Activated T-cell treated with anti-CD3 and anti-CD28 coated beads, Interleukin-2, amount 50 U/mL, for 24 hours (primary cell): Measurements from ENCODE around the gene NCS1.

Experiments used
- DNase-seq: peaks from one replicate; pipeline ENCODE4 v3.0.0-alpha.2; 2020
- H3K27ac Mint-ChIP-seq: 2 replicates; pipeline ENCODE4 v1.8.0; 2020; ENCODE audit warnings: mild to moderate bottlenecking, mixed read lengths
- H3K27me3 Mint-ChIP-seq: 2 replicates; pipeline ENCODE4 v1.8.0; 2020; ENCODE audit warnings: mixed read lengths
- H3K36me3 Mint-ChIP-seq: 2 replicates; pipeline ENCODE4 v1.8.0; 2020; ENCODE audit warnings: low read depth, mixed read lengths
- H3K4me1 Mint-ChIP-seq: 2 replicates; pipeline ENCODE4 v1.8.0; 2020; ENCODE audit warnings: low read depth, mixed read lengths
- H3K4me3 Mint-ChIP-seq: 2 replicates; pipeline ENCODE4 v1.8.0; 2020; ENCODE audit warnings: mild to moderate bottlenecking, moderate library complexity, mixed read lengths
- H3K9me3 Mint-ChIP-seq: 2 replicates; pipeline ENCODE4 v1.8.0; 2020; ENCODE audit warnings: mixed read lengths

NCS1 gene

DNA sequence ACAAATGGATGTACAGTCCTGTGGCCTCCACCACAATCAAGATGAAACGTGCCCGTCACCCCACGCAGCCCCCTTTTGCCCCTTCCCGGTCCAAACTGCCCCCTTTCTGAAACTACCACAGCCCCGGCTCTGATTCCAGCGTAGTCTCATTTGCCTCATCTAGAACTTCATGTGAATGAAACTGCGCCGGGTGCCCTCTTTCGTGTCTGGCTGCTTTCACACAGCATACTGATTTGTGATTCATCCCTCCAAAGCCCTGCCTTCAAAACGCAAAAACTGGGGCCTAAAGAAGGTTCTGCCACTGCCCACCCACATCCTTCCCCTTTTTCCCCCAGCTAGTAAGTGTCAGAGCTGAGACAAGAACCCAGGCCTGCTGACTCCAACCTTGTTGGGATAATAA lies 31.5 kb upstream of the NCS1 start:
- peak; percentile 62 for DNase-seq
- H3K4me1 Mint-ChIP-seq = peaks cover 79% of the 10 kb centered on the region
- H3K9me3 Mint-ChIP-seq = no peaks in the 10 kb centered on the region
- peak overlapping the region; percentile 38 for H3K4me3 Mint-ChIP-seq
- peak overlapping the region; percentile 91 for H3K27ac Mint-ChIP-seq
- H3K27me3 Mint-ChIP-seq = peaks cover 22% of the 10 kb centered on the region
- peaks cover 28% of the 10 kb centered on the region for H3K36me3 Mint-ChIP-seq

DNA sequence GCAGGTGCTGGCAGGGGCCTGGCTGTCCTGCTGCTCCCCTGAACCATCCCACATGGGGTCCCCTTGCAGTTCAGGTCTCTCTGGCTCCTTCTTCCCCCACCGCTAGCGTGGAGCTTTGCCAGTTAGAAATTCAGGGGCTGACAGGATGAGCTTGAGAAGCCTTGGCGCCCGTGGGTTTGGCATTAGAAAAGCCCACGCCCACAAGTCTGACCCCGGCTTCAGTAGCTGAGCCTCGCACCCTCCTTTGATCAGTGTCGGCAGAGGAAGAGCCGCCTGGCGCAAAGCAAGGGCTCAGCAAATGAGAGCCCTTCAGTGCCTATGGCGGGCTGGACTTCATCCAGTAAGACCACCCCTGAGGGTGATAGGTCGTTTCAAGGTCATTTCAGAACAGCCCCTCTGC lies 30.1 kb upstream of the NCS1 start:
- Mint-ChIP-seq H3K4me1 (peaks cover 67% of the 10 kb centered on the region), H3K9me3 (no peaks in the 10 kb centered on the region), H3K27ac (no peak overlapping the region), H3K27me3 (peaks cover 30% of the 10 kb centered on the region), H3K36me3 (peaks cover 14% of the 10 kb centered on the region), H3K4me3 (no peak overlapping the region)
- no peak for DNase-seq

DNA sequence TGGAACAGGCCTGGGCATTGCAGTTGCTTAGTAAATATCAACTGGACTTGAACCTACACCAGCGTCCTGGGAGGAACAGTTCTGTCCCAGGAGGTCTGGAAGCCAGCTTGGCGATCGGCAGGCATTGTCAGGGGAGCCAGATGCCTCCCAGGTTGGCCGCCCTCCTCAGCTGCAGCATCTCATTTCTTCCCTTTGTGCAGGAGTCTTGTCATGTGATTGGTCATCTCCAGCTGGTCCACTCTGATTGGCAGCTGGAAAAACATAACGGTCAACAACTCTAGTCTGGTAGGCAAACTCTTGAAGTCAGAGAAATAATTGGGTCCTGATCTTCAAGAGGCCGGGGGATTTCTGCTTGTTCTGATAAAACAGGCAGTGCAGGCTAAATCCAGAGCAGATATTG lies 29.6 kb upstream of the NCS1 start:
- Mint-ChIP-seq H3K36me3 (peaks cover 8% of the 10 kb centered on the region), H3K4me3 (no peak overlapping the region), H3K9me3 (no peaks in the 10 kb centered on the region), H3K27ac (no peak overlapping the region), H3K4me1 (peaks cover 68% of the 10 kb centered on the region), H3K27me3 (peaks cover 33% of the 10 kb centered on the region)
- no peak for DNase-seq

DNA sequence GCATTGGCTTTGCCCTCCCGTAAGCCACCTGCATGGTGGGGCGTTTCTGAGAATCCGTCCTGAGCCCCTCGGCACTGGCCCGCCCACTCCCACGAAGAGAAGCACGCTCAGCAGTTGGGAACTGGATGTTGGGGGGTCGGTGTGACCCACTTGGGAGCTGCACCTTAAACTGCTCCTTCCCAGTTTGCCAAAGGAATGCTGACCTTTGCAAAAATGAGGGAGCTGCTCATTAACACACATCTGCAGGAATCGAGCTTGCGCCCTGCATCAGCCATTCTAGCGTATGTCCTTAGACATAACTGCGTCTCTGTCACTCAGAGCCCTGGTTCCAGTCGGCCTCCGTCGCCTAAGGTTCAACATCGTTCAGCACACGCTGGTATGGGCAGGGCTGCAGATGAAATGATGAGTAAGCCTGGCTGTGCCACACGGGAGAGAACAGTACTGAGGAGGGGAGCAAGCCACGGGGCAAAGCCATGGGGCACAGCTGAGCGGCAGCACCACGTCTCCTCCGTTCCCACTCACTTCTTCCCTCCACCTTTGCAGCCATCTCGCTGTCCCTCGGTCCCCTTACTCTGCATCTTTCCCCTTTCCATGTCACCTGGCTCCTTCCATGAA lies 28.8 kb upstream of the NCS1 start:
- peaks cover 63% of the 10 kb centered on the region for H3K4me1 Mint-ChIP-seq
- H3K27me3 Mint-ChIP-seq = peaks cover 36% of the 10 kb centered on the region
- H3K36me3 Mint-ChIP-seq = peaks cover 5% of the 10 kb centered on the region
- no peak overlapping the region for H3K4me3 Mint-ChIP-seq
- no peak for DNase-seq
- H3K9me3 Mint-ChIP-seq = no peaks in the 10 kb centered on the region
- peak overlapping the region; percentile 65 for H3K27ac Mint-ChIP-seq

DNA sequence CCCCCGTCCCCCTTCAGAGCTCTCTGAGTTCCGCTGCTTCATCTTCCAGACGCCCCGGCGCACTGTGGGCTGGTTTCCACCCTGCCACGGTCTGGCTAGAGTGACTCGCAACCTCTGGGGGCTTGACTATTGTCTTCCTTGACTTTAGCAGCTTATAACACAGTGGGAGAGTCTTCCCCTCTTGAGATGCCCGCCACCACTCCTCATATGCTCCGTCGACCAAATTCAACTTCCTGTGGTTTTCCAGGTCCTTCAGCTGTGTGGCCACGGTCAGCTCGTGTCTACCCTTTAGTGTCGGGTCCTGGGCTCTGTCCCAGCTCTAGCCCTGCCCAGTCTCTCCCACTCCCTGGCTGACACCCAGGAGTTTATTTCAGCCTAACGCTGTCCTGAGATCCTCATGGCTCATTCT lies 28.2 kb upstream of the NCS1 start:
- Mint-ChIP-seq H3K27ac (peak overlapping the region; percentile 65), H3K9me3 (no peaks in the 10 kb centered on the region), H3K36me3 (peaks cover 5% of the 10 kb centered on the region), H3K4me1 (peaks cover 57% of the 10 kb centered on the region), H3K4me3 (no peak overlapping the region), H3K27me3 (peaks cover 36% of the 10 kb centered on the region)
- DNase-seq = peak; percentile 49

DNA sequence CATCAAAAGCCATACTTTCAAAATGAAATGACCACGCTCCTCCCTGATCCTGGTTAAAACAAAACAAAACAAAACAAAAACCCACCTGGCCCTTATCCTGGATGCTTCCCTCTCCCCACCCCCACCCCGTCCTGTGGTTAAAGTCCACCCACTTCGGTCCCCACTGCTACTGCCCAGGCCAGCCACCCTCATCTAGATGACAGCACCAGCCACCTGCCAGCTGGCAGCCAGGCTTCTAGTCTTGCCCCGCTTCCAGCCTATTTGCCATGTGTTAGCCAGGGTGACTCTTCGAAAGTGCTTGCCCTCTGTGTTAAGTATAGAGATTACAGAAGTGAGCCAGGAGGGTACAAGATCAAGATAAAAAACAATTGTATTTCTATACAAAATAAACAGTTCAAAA lies 27.5 kb upstream of the NCS1 start:
- Mint-ChIP-seq H3K9me3 (no peaks in the 10 kb centered on the region), H3K27ac (peak overlapping the region; percentile 11), H3K27me3 (peaks cover 36% of the 10 kb centered on the region), H3K4me3 (no peak overlapping the region), H3K36me3 (peaks cover 5% of the 10 kb centered on the region), H3K4me1 (peaks cover 49% of the 10 kb centered on the region)
- no peak for DNase-seq

DNA sequence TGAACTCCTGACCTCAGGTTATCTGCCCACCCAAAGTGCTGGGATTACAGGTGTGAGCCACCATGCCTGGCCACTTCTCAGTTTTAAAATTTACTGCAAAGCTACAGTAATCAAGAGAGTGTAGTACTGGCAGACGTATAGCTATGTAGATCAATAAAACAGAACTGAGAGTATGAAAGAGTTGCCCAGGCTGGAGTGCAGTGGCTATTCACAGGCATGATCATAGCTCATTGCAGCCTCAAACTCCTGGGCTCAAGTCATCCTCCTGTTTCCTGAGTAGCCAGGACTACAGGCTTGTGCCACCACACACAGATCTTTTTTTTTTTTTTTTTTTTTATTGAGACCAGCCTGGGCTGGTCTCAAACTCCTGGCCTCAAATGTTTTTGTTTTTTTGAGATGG lies 26.5 kb upstream of the NCS1 start:
- peaks cover 36% of the 10 kb centered on the region for H3K27me3 Mint-ChIP-seq
- no peak overlapping the region for H3K27ac Mint-ChIP-seq
- no peaks in the 10 kb centered on the region for H3K36me3 Mint-ChIP-seq
- peaks cover 40% of the 10 kb centered on the region for H3K4me1 Mint-ChIP-seq
- H3K9me3 Mint-ChIP-seq = no peaks in the 10 kb centered on the region
- no peak overlapping the region for H3K4me3 Mint-ChIP-seq
- DNase-seq = no peak

DNA sequence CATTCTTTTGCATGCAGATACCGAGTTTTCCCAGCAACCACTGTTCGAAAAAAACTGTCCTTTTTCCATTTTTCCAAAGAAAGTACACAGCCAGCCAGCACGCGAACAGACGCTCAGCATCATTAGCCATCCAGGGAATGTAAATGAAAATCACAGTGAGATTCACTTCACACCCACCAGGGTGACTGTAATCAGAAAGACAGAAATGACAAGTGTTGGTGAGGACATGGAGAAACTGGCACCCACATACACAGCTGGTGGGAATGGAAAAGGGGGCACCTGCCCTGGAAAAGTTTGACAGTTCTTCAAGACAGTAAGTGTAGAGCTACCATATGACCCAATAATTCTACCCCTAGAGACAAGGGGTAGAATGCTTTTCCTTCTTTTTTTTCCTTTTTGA lies 25.0 kb upstream of the NCS1 start:
- Mint-ChIP-seq H3K27ac (no peak overlapping the region), H3K4me1 (peaks cover 28% of the 10 kb centered on the region), H3K4me3 (no peak overlapping the region), H3K27me3 (peaks cover 36% of the 10 kb centered on the region), H3K9me3 (no peaks in the 10 kb centered on the region), H3K36me3 (no peaks in the 10 kb centered on the region)
- DNase-seq = no peak

DNA sequence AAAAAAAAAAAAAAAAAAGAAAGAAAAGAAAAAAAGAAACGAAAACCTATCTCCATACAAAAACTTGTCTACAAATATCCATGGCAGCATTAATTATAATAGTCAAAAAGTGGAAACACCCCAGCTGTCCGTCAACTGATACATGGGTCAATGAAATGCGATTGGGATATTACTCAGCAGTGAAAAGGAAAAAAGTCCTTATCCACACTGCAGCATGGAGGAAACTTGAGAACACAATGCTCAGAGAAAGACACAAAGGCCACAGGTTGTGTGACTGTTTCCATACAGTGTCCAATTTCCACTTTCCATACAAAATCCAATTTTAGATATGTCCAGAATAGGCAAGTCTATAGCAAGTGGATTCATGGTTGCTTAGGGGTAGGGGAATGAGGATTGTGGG lies 24.3 kb upstream of the NCS1 start:
- no peak for DNase-seq
- H3K27ac Mint-ChIP-seq = no peak overlapping the region
- no peak overlapping the region for H3K4me3 Mint-ChIP-seq
- peaks cover 23% of the 10 kb centered on the region for H3K4me1 Mint-ChIP-seq
- H3K36me3 Mint-ChIP-seq = no peaks in the 10 kb centered on the region
- peaks cover 36% of the 10 kb centered on the region for H3K27me3 Mint-ChIP-seq
- no peaks in the 10 kb centered on the region for H3K9me3 Mint-ChIP-seq

DNA sequence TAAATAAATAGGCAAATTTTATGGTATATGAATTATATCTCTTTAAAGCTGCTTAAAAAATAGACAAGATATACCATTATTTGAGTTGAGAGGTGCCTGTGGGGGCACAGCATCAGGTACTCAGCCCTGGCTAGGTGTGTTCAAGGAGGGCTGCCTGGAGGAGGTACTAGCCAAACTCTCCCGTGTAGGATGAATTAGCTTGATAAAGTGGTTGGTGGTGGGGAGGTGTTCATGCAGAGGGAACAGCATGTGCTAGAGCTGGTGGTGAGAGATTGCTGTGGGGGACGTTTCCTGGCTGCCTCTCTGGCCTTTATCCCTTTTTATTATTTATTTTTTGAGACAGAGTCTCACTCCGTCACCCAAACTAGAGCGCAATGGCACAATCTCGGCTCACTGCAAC lies 23.2 kb upstream of the NCS1 start:
- Mint-ChIP-seq H3K27me3 (peaks cover 27% of the 10 kb centered on the region), H3K4me3 (no peak overlapping the region), H3K9me3 (no peaks in the 10 kb centered on the region), H3K4me1 (peaks cover 14% of the 10 kb centered on the region), H3K27ac (no peak overlapping the region), H3K36me3 (no peaks in the 10 kb centered on the region)
- no peak for DNase-seq

DNA sequence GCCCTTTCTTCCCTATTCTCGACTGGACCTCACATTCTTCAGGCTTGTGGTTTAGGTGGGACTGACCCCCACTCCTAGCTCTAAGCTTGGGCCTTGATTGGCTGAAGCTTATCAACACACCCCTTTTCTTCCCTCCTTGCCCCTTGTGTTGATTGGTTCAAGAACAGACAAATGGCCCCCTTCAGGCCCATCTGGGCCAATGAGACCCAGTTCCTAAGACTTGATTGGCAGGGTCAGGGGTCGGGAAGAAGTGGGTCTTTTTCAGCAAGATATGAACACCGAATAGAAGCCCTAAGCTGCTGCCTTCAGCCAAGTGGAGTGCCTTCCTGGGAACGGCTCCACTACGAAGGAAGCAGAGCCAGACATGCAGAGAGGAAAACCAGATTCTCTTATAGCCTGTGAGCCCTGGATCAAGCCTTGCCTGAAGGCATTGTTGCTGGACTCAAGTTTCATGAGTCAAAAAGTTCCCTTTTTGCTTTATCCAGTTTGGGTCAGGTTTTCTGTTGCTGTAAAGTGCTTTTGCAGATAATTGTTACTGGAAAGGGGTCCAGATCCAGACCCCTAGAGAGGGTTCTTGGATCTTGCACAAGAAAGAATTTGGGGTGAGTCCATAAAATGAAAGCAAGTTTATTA lies 22.4 kb upstream of the NCS1 start:
- Mint-ChIP-seq H3K27me3 (peaks cover 22% of the 10 kb centered on the region), H3K36me3 (no peaks in the 10 kb centered on the region), H3K27ac (no peak overlapping the region), H3K9me3 (no peaks in the 10 kb centered on the region), H3K4me1 (peaks cover 9% of the 10 kb centered on the region), H3K4me3 (no peak overlapping the region)
- DNase-seq = no peak

DNA sequence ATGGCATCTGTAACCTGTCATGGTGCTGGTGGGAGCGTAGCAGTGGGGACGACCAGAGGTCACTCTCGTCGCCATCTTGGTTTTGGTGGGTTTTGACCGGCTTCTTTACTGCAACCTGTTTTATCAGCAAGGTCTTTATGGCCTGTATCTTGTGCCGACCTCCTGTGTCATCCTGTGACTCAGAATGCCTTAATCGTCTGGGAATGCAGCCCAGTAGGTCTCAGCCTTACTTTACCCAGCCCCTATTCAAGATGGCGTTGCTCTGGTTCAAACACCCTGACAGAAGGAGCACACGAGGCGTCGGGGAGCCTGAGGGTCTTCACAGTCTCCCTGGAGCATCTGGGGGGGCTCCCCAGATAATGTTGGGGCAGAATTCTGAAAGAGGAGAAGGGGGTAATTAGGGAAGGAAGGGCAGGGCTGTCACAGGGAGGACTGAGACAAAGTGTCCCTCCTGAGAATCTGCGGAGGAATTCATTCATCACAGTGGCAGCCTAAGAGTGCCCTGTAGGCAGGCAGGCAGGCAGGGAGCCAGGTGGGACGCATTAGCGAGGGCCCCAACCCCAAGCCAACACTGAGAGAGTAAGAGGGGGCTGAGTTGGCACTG lies 21.3 kb upstream of the NCS1 start:
- peaks cover 13% of the 10 kb centered on the region for H3K27me3 Mint-ChIP-seq
- peaks cover 6% of the 10 kb centered on the region for H3K4me1 Mint-ChIP-seq
- H3K36me3 Mint-ChIP-seq = no peaks in the 10 kb centered on the region
- H3K27ac Mint-ChIP-seq = no peak overlapping the region
- H3K4me3 Mint-ChIP-seq = no peak overlapping the region
- H3K9me3 Mint-ChIP-seq = no peaks in the 10 kb centered on the region
- DNase-seq = no peak

DNA sequence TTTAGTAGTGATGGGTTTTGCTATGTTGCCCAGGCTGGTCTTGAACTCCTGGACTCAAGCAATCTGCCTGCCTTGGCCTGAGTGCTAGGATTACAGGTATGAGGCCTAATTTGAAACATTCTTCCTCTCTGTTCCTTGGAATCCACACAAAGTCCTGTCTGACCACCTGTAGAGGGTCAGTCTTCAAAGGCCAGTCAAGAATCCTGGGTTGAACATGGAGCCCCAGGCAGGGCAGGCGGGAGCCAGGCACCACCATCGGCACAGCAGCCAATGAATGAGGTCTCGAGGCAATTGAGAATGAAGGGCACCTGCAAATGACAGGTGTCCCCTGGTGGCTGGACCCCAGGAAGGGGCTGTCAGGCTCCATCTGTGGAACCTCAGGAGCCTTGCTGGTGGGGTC lies 17.4 kb upstream of the NCS1 start:
- Mint-ChIP-seq H3K4me3 (no peak overlapping the region), H3K27ac (no peak overlapping the region), H3K4me1 (peaks cover under 1% of the 10 kb centered on the region), H3K36me3 (no peaks in the 10 kb centered on the region), H3K9me3 (no peaks in the 10 kb centered on the region), H3K27me3 (no peaks in the 10 kb centered on the region)
- no peak for DNase-seq

DNA sequence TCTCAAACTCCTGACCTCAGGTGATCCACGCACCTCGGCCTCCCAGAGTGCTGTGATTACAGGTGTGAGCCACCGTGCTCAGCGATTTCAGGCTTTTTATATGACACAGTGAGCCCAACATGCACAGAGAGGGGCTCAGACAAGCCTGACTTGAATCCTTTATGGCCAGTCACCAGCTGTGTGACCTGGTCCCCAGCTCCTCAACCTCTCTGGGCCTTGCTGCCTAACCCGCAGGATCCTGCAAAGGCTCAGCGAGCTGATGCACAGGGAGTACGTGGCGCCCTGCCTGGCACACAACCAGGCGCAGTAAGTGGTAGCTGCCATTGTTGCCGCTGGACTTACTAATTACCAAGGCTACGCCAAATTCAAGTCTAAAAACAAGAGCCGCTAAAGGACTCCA lies 16.6 kb upstream of the NCS1 start:
- H3K27me3 Mint-ChIP-seq = no peaks in the 10 kb centered on the region
- no peak overlapping the region for H3K27ac Mint-ChIP-seq
- no peak overlapping the region for H3K4me3 Mint-ChIP-seq
- H3K36me3 Mint-ChIP-seq = no peaks in the 10 kb centered on the region
- no peaks in the 10 kb centered on the region for H3K9me3 Mint-ChIP-seq
- H3K4me1 Mint-ChIP-seq = peaks cover 6% of the 10 kb centered on the region
- DNase-seq = no peak

DNA sequence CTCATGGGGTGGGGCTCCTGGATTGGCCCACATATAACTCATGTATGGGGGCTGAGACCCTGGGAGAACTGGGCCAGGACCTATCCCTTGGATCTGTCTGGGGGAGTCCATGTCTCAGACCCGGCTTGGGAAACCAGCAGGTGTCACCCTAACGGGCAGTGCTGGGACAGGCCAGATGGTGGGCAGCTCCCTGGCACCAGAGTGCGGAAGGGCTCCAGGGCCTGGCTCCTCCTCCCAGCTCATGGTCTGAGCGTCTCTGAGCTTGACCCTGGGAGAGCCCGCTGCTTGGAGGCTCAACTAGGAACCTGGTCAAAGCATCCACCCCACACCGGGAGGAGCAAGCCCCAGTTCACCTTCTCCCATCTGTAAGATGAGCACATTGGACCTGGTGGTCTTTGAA lies 15.5 kb upstream of the NCS1 start:
- H3K9me3 Mint-ChIP-seq = no peaks in the 10 kb centered on the region
- H3K4me3 Mint-ChIP-seq = no peak overlapping the region
- H3K4me1 Mint-ChIP-seq = peaks cover 6% of the 10 kb centered on the region
- no peak overlapping the region for H3K27ac Mint-ChIP-seq
- H3K36me3 Mint-ChIP-seq = no peaks in the 10 kb centered on the region
- no peaks in the 10 kb centered on the region for H3K27me3 Mint-ChIP-seq
- DNase-seq = no peak
